H1 (cell line): ENCODE results near the gene MBD3L4. TPM values are rescaled to one million over a fixed set of nuclear protein-coding genes. Genes with fewer than 3 reads are reported as not detected.

Source experiments
- CTCF ChIA-PET: fragments of 300-600 bp; sonication (Branson Sonifier 250); formaldehyde crosslinking; loops from one replicate; lab custom pipeline; 2021; ENCODE audit not compliant: partially characterized antibody; lab: Charles Lee
- POLR2A ChIA-PET: fragments of 300-600 bp; sonication (Branson Sonifier 250); formaldehyde crosslinking; loops from one replicate; lab custom pipeline; 2021; ENCODE audit warnings: inconsistent platforms; ENCODE audit not compliant: partially characterized antibody; lab: Charles Lee
- DNase-seq, 2 experiments: peaks; one replicate each; pipeline versions ENCODE4 v3.0.0 to v3.0.0-alpha.2; 2010 to 2022; ENCODE audit warnings: low spot score in 2 of 2, low read depth in 1 of 2, mixed read lengths in 1 of 2
- FAIRE-seq: peaks from 2 replicates; lab custom pipeline; 2011; peaks lifted over from hg19 to GRCh38; lab: Jason Lieb, UNC
- H2AFZ ChIP-seq: 2 replicates; pipeline ENCODE4 v1.8.1; 2012; ENCODE audit warnings: low read length, inconsistent platforms
- H2AK5ac ChIP-seq: 2 replicates; pipeline ENCODE4 v1.6.1; 2013; ENCODE audit warnings: low read depth, low read length
- H2BK120ac ChIP-seq: replicated peaks from 2 replicates; pipeline ENCODE3; 2013; ENCODE audit warnings: low read depth, low read length, inconsistent platforms
- H2BK12ac ChIP-seq: 2 replicates; pipeline ENCODE4 v1.6.1; 2013; ENCODE audit warnings: low read depth, low read length
- H2BK15ac ChIP-seq: 2 replicates; pipeline ENCODE4 v1.6.1; 2013; ENCODE audit warnings: low read length
- H2BK20ac ChIP-seq: 2 replicates; pipeline ENCODE4 v1.6.1; 2013; ENCODE audit warnings: low read length
- H2BK5ac ChIP-seq: 2 replicates; pipeline ENCODE4 v1.6.1; 2013; ENCODE audit warnings: low read depth, low read length
- H3K14ac ChIP-seq: 2 replicates; pipeline ENCODE4 v1.6.1; 2013; ENCODE audit warnings: inconsistent platforms; ENCODE audit not compliant: insufficient read length
- H3K18ac ChIP-seq: 2 replicates; pipeline ENCODE4 v1.6.1; 2013; ENCODE audit warnings: low read length; ENCODE audit errors: extremely low read depth
- H3K23ac ChIP-seq: 2 replicates; pipeline ENCODE4 v1.6.1; 2013; ENCODE audit warnings: inconsistent platforms; ENCODE audit not compliant: insufficient read length
- H3K23me2 ChIP-seq: 2 replicates; pipeline ENCODE4 v1.6.1; 2013; ENCODE audit warnings: low read depth, low read length
- H3K27ac ChIP-seq: 2 replicates; pipeline ENCODE4 v1.6.1; 2011; ENCODE audit warnings: low read depth, low read length, inconsistent platforms
- H3K27me3 ChIP-seq, 4 experiments: replicated peaks in 1 of 4; 1 replicate in 1 of 4; 2 replicates in 3 of 4; pipeline versions ENCODE4 v1.6.1 to v1.8.1; 2011 to 2013; ENCODE audit warnings: low read length in 3 of 4, mild to moderate bottlenecking in 3 of 4, inconsistent platforms in 2 of 4, mixed read lengths in 2 of 4, moderate library complexity in 1 of 4; ENCODE audit not compliant: control insufficient read depth in 3 of 4, insufficient read depth in 3 of 4; ENCODE audit errors: extremely low read depth in 1 of 4
- H3K36me3 ChIP-seq, 4 experiments: 2 replicates each; pipeline versions ENCODE4 v1.6.1 to v1.8.1; 2011 to 2013; ENCODE audit warnings: mild to moderate bottlenecking in 4 of 4, low read length in 3 of 4, moderate library complexity in 2 of 4, control low read depth in 1 of 4, inconsistent platforms in 1 of 4; ENCODE audit not compliant: insufficient read depth in 4 of 4, control insufficient read depth in 2 of 4
- H3K4ac ChIP-seq: replicated peaks from 2 replicates; pipeline ENCODE3; 2013; ENCODE audit warnings: low read length, low read depth, mixed read lengths, inconsistent platforms; ENCODE audit not compliant: insufficient read length
- H3K4me1 ChIP-seq, 4 experiments: replicated peaks in 1 of 4; 1 replicate in 1 of 4; 2 replicates in 3 of 4; pipeline versions ENCODE4 v1.6.1 to v1.8.1; 2011 to 2013; ENCODE audit warnings: low read length in 3 of 4, inconsistent platforms in 2 of 4, mixed read lengths in 1 of 4; ENCODE audit not compliant: insufficient read depth in 4 of 4, control insufficient read depth in 3 of 4
- H3K4me2 ChIP-seq, 2 experiments: 2 replicates each; pipeline versions ENCODE4 v1.6.1 to v1.8.1; 2011 to 2013; ENCODE audit warnings: low read depth in 2 of 2, low read length in 2 of 2, control low read depth in 1 of 2, inconsistent platforms in 1 of 2, mild to moderate bottlenecking in 1 of 2; ENCODE audit not compliant: insufficient read depth in 1 of 2
- H3K4me3 ChIP-seq, 4 experiments: fragments of 200-600, 300-600 bp in 1 of 4; sonication (generic), shearing (Covaris generic), sonication (Bioruptor Twin) in 1 of 4; 2 replicates each; pipeline versions ENCODE4 v1.5.1 to v1.8.1; 2011 to 2016; ENCODE audit warnings: low read length in 4 of 4, low read depth in 3 of 4, control low read depth in 2 of 4, inconsistent platforms in 2 of 4, mild to moderate bottlenecking in 2 of 4, mixed read lengths in 1 of 4, moderate library complexity in 1 of 4; ENCODE audit not compliant: insufficient read depth in 2 of 4; ENCODE audit errors: extremely low read depth in 1 of 4
- H3K56ac ChIP-seq: replicated peaks from 2 replicates; pipeline ENCODE3; 2013; ENCODE audit warnings: low read depth, mild to moderate bottlenecking, mixed read lengths, low read length, inconsistent platforms; ENCODE audit not compliant: insufficient read length
- H3K79me1 ChIP-seq: 2 replicates; pipeline ENCODE4 v1.6.1; 2013; ENCODE audit warnings: low read depth, low read length, control low read depth
- H3K79me2 ChIP-seq, 2 experiments: 2 replicates each; pipeline versions ENCODE4 v1.6.1 to v1.8.1; 2012 to 2013; ENCODE audit warnings: low read length in 2 of 2, mild to moderate bottlenecking in 2 of 2, inconsistent platforms in 1 of 2; ENCODE audit not compliant: insufficient read depth in 2 of 2, control insufficient read depth in 1 of 2
- H3K9ac ChIP-seq, 4 experiments: replicated peaks in 1 of 4; 1 replicate in 1 of 4; 2 replicates in 3 of 4; pipeline versions ENCODE4 v1.6.1 to v1.8.1; 2011 to 2013; ENCODE audit warnings: low read depth in 3 of 4, low read length in 3 of 4, control low read depth in 2 of 4, mild to moderate bottlenecking in 2 of 4, moderate library complexity in 2 of 4, inconsistent platforms in 1 of 4; ENCODE audit errors: extremely low read depth in 1 of 4
- H3K9me3 ChIP-seq, 2 experiments: 2 replicates each; pipeline versions ENCODE4 v1.6.1 to v1.8.1; 2012 to 2013; ENCODE audit warnings: mild to moderate bottlenecking in 2 of 2, moderate library complexity in 2 of 2, control low read depth in 1 of 2, inconsistent platforms in 1 of 2, low read depth in 1 of 2, low read length in 1 of 2, mixed read lengths in 1 of 2; ENCODE audit not compliant: insufficient read depth in 2 of 2
- H4K20me1 ChIP-seq, 2 experiments: replicated peaks in 1 of 2; 2 replicates each; pipeline versions ENCODE3 to v1.8.1; 2011 to 2013; ENCODE audit warnings: inconsistent platforms in 2 of 2, low read length in 2 of 2, mild to moderate bottlenecking in 1 of 2; ENCODE audit not compliant: insufficient read depth in 2 of 2, control insufficient read depth in 1 of 2
- H4K5ac ChIP-seq: 2 replicates; pipeline ENCODE4 v1.6.1; 2013; ENCODE audit warnings: low read length, low read depth, mixed read lengths, inconsistent platforms; ENCODE audit not compliant: insufficient read length
- H4K8ac ChIP-seq: 2 replicates; pipeline ENCODE4 v1.8.0; 2013; ENCODE audit warnings: mild to moderate bottlenecking, moderate library complexity, low read length, inconsistent platforms; ENCODE audit not compliant: insufficient read depth; ENCODE audit errors: extremely low read depth
- H4K91ac ChIP-seq: replicated peaks from 2 replicates; pipeline ENCODE3; 2013; ENCODE audit warnings: low read length, mixed read lengths, inconsistent platforms; ENCODE audit not compliant: insufficient read length
- KDM1A ChIP-seq: fragments of 200-600, 300-600 bp; sonication (generic); IDR thresholded peaks from 2 replicates; pipeline ENCODE4 v1.7.1; 2016; ENCODE audit warnings: mild to moderate bottlenecking, low read length, borderline replicate concordance
- SP2 ChIP-seq: IDR thresholded peaks from 2 replicates; pipeline ENCODE4 v1.6.1; 2012; ENCODE audit warnings: mild to moderate bottlenecking, low read length, inconsistent platforms
- WGBS, 2 experiments: shearing (Covaris generic) in 1 of 2; methylation state at CpG; one replicate each; pipeline versions ENCODE4 v1.1.6 to v1.1.7; 2013 to 2015; ENCODE audit warnings: low lambda C conversion rate in 2 of 2, mixed read lengths in 2 of 2, inconsistent platforms in 1 of 2, low coverage in 1 of 2, missing lambda C conversion rate in 1 of 2; ENCODE audit not compliant: insufficient replicate concordance in 2 of 2, insufficient coverage in 1 of 2, insufficient read length in 1 of 2; ENCODE audit errors: extremely low coverage in 1 of 2, missing lambda C conversion rate in 1 of 2; 5-methylcytosine and 5-hydroxymethylcytosine counted together
- polyA plus RNA-seq, 7 experiments: library from polyadenylated mRNA; depleted of rRNA in 3 of 7; stranded (reverse) in 5 of 7; unstranded in 2 of 7; fragments of >200 nt in 5 of 7; fragments of 200-250 nt in 2 of 7; gene quantifications; 1 replicate in 5 of 7; 2 replicates in 1 of 7; 4 replicates in 1 of 7; pipeline versions ENCODE4 v1.2.1 to v1.2.3, GENCODE V29; 2011 to 2013; ENCODE audit warnings: missing spikeins in 2 of 7, mixed read lengths in 2 of 7
- total RNA-seq: library from RNA; stranded (reverse); fragmentation: NEBNext Ultra II Directional; extraction: Animal tissue kit (Norgen Biotek cat#: 25700); gene quantifications from 2 replicates; pipeline ENCODE4 v1.2.1, GENCODE V29; 2021

Gene MBD3L4
- total and polyA plus RNA-seq, 2 of the 8 experiments (the other 6 are each of a cell fraction or from before 2014, with no cell fraction given): not detected

GRCh38 chr19:7088999-7089398 lies 49.0 kb upstream of the MBD3L4 start:
- no peak overlapping the region for H3K56ac ChIP-seq
- no peak for FAIRE-seq
- peaks cover 50 to 75% of the 10 kb centered on the region in 2 experiments for H3K9me3 ChIP-seq
- WGBS, 2 experiments: 88% methylated on average over 6 of the region's 6 CpGs; no CpG with 5 or more reads in 1 of the 2 experiments
- H3K23me2 ChIP-seq: no peaks in the 10 kb centered on the region
- no peak overlapping the region for H2BK15ac ChIP-seq
- no peaks in the 10 kb centered on the region for H3K4me1 ChIP-seq
- H4K5ac ChIP-seq: no peak overlapping the region
- H3K27ac ChIP-seq: no peak overlapping the region
- H2AFZ ChIP-seq: no peak overlapping the region
- H2BK20ac ChIP-seq: no peak overlapping the region
- no peaks in the 10 kb centered on the region for H3K79me1 ChIP-seq
- H2BK12ac ChIP-seq: no peak overlapping the region
- no peak for DNase-seq
- no peak overlapping the region for H2AK5ac ChIP-seq
- H3K9ac ChIP-seq: no peak overlapping the region
- H3K79me2 ChIP-seq: no peaks in the 10 kb centered on the region
- CTCF ChIA-PET: no interaction called here
- H2BK120ac ChIP-seq: no peak overlapping the region
- no peaks in the 10 kb centered on the region for H4K20me1 ChIP-seq
- no peak overlapping the region for H3K14ac ChIP-seq
- peaks cover 4 to 54% (median 18%) of the 10 kb centered on the region in 4 experiments; a peak in 7 of 8 replicates for H3K36me3 ChIP-seq
- H3K23ac ChIP-seq: no peak overlapping the region
- H4K8ac ChIP-seq: no peak overlapping the region
- POLR2A ChIA-PET: interaction anchor here (1.2 to 2.2 kb wide), 2 partner anchors 8 to 10 kb away, joined by 3 to 7 read pairs; no protein-coding TSS in a partner anchor
- H3K4me3 ChIP-seq: no peak overlapping the region
- no peak overlapping the region for H4K91ac ChIP-seq
- H3K18ac ChIP-seq: no peak overlapping the region
- no peaks in the 10 kb centered on the region for H3K27me3 ChIP-seq
- no peak overlapping the region for H3K4me2 ChIP-seq
- no peak overlapping the region for H3K4ac ChIP-seq
- no peak overlapping the region for H2BK5ac ChIP-seq
- TF ChIP-seq SP2: no peak
- TF ChIP-seq KDM1A: no peak
